ENCODE results near the gene RAF1. TPM values are rescaled to one million over a fixed set of nuclear protein-coding genes. Genes with fewer than 3 reads are reported as not detected.

RAF1 gene
- total and polyA plus RNA-seq, 7 experiments from 2014 or later = 50.2 to 129 (median 114) TPM

DNA sequence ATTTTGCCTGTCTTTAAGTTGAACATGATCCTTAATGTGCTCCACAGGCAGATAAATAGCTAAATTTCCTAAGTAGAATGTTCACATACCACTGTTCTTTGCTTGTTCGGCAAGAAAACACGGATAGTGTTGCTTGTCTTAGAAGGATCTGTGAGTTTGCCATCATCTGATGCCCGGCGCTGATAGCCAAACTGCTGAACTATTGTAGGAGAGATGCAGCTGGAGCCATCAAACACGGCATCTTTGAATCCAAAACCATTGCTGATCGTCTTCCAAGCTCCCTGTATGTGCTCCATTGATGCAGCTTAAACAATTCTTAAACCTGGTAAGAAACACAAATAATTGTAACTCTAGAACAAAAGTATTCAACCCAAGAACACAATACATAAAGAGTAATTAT, 45.5 kb downstream of the RAF1 start:
- CTCF ChIA-PET = no interaction called here
- no peak overlapping the region for H3K4me3 Mint-ChIP-seq
- no peaks in the 10 kb centered on the region for H3K9me3 Mint-ChIP-seq
- peak overlapping the region in 2 of 9 donors; percentile 6 to 25 for H3K27ac Mint-ChIP-seq
- intact Hi-C loops (cut with micrococcal nuclease) = no loop called here
- POLR2A ChIA-PET = no interaction called here
- no peak overlapping the region for H3K4me3 ChIP-seq (ENCODE audit: low read length)
- H3K27me3 Mint-ChIP-seq = no peaks in the 10 kb centered on the region
- H3K36me3 ChIP-seq (ENCODE audit: control insufficient read depth in 2 of 3, insufficient read depth in 3 of 3, low read length in 3 of 3) = peaks cover 0 to 38% (median 6%) of the 10 kb centered on the region in 3 experiments
- H3K36me3 Mint-ChIP-seq = peaks cover 0 to 30% (median 16%) of the 10 kb centered on the region in 5 donors
- peaks cover 27 to 70% (median 60%) of the 10 kb centered on the region in 7 donors for H3K4me1 Mint-ChIP-seq
- ATAC-seq (no peak), DNase-seq (no peak)
- no peak overlapping the region for H3K27ac ChIP-seq (ENCODE audit: low read depth, low read length)
- peaks cover 0 to 7% of the 10 kb centered on the region in 2 donors for H3K4me1 ChIP-seq (ENCODE audit: control insufficient read depth in 2 of 2, insufficient read depth in 2 of 2, low read length in 2 of 2)
- H3K9me3 ChIP-seq (ENCODE audit: control insufficient read depth in 2 of 3, low read length in 3 of 3) = no peaks in the 10 kb centered on the region
- H3K27me3 ChIP-seq (ENCODE audit: control insufficient read depth in 2 of 2, insufficient read depth in 2 of 2, low read length in 2 of 2) = no peaks in the 10 kb centered on the region

DNA sequence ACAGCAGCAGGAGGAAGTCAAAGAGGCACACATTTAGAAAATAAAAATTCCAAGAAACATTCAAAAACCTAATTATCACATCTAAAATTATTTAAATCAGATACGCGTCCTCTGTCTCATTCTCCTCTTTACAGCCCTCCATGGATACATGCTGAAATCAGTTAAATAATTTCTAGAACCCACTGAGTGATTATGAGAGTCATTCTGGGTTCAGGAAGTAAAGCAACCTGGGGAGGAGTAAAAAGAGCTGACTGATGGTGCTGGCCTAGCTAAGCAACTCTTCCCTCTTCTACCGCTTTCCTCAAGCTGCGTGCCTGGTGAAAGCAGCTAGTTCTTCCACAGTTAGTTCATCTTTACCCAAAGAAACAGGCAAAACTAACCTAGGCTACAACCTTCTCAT, 48.7 kb downstream of the RAF1 start:
- intact Hi-C loops (cut with micrococcal nuclease) = no loop called here
- peaks cover 3 to 5% of the 10 kb centered on the region in 2 donors for H3K4me1 ChIP-seq (ENCODE audit: control insufficient read depth in 2 of 2, insufficient read depth in 2 of 2, low read length in 2 of 2)
- Mint-ChIP-seq H3K27me3 (no peaks in the 10 kb centered on the region), H3K9me3 (no peaks in the 10 kb centered on the region), H3K27ac (peak overlapping the region in 4 of 9 donors; percentile 13 to 71 (median 48)), H3K36me3 (peaks cover 0 to 32% (median 25%) of the 10 kb centered on the region in 5 donors), H3K4me1 (peaks cover 17 to 63% (median 52%) of the 10 kb centered on the region in 7 donors), H3K4me3 (peak overlapping the region in 1 of 10 donors; percentile 41)
- H3K9me3 ChIP-seq (ENCODE audit: control insufficient read depth in 2 of 3, low read length in 3 of 3) = no peaks in the 10 kb centered on the region
- DNase-seq = no peak
- CTCF ChIA-PET = no interaction called here
- no peak overlapping the region for H3K27ac ChIP-seq (ENCODE audit: low read depth, low read length)
- H3K36me3 ChIP-seq (ENCODE audit: control insufficient read depth in 2 of 3, insufficient read depth in 3 of 3, low read length in 3 of 3) = peaks cover 0 to 51% (median 6%) of the 10 kb centered on the region in 3 experiments
- ATAC-seq = no peak
- no peak overlapping the region for H3K4me3 ChIP-seq (ENCODE audit: low read length)
- H3K27me3 ChIP-seq (ENCODE audit: control insufficient read depth in 2 of 2, insufficient read depth in 2 of 2, low read length in 2 of 2) = no peaks in the 10 kb centered on the region
- POLR2A ChIA-PET = no interaction called here

DNA sequence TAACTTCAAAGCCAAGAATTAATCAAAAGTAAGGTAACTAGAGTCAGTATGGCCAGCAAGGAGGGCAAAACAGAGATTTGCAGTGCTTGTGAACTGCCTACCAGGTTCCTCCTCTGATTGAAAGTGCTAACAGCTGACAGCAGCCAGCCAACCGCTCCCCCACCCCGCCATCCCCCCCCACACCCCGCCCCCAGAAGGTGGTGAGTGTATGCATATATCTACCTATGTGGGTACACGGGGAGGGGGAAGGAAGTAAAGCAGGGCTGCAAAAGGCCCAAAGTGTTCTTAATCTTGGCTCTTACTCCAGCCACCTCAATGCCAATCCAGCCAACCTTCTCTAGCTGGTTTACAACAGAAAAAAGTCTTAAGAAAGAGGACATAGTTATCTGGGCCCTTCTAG, 50.7 kb downstream of the RAF1 start:
- DNase-seq (peak in 3 of 9 donors; percentile 9 to 18 (median 14)), ATAC-seq (no peak)
- Mint-ChIP-seq H3K4me3 (peak overlapping the region in 3 of 10 donors; percentile 37 to 45 (median 44)), H3K27me3 (no peaks in the 10 kb centered on the region), H3K4me1 (peaks cover 17 to 65% (median 51%) of the 10 kb centered on the region in 7 donors), H3K36me3 (peaks cover 6 to 34% (median 27%) of the 10 kb centered on the region in 5 donors), H3K27ac (peak overlapping the region in 8 of 9 donors; percentile 27 to 86 (median 76)), H3K9me3 (no peaks in the 10 kb centered on the region)
- Histone ChIP-seq H3K36me3 (ENCODE audit: control insufficient read depth in 2 of 3, insufficient read depth in 3 of 3, low read length in 3 of 3) (peaks cover 9 to 59% (median 10%) of the 10 kb centered on the region in 3 experiments), H3K27me3 (ENCODE audit: control insufficient read depth in 2 of 2, insufficient read depth in 2 of 2, low read length in 2 of 2) (no peaks in the 10 kb centered on the region), H3K27ac (ENCODE audit: low read depth, low read length) (peak overlapping the region; percentile 17), H3K4me1 (ENCODE audit: control insufficient read depth in 2 of 2, insufficient read depth in 2 of 2, low read length in 2 of 2) (peaks cover 3 to 5% of the 10 kb centered on the region in 2 donors), H3K4me3 (ENCODE audit: low read length) (no peak overlapping the region), H3K9me3 (ENCODE audit: control insufficient read depth in 2 of 3, low read length in 3 of 3) (no peaks in the 10 kb centered on the region)
- ChIA-PET CTCF (no interaction called here), POLR2A (interaction anchor here (1.0 kb wide), 1 partner anchor 12 kb away, joined by 7 read pairs; no protein-coding TSS in a partner anchor)
- intact Hi-C loops (cut with micrococcal nuclease) = loop anchor here in 1 of 2 donors (5.0 kb wide), 2 partner anchors 49 to 109 kb away; partner anchors contain the start of gene RAF1

DNA sequence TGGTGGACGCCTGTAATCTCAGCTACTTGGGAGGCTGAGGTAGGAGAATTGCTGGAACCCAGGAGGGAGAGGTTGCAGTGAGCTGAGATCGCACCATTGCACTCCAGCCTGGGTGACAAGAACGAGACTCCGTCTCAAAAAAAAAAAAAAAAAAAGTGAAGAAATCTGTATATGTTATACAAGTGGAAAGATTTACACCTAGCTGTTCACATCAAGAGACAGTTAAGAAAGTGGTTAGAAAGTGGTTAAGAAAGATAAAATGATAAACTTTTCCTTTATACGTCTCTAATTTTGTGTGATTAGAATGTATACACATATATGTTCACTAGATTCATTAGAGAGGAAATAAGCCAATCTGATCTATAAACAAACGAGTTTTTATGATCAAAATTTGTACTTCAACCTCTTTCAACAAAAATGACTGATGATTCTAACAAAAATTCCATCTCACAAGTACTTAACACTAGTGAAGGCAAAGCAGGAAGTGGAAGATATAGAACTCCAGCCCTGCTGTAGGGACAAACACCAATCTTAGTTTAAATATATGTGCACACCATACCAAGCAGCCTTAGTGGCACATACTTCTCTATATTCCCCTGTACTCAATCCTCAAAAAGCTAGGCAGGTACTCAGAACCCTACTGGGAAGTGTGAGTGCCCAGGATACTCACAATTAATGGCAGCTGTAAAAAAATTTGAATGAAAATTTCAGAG, 51.2 kb downstream of the RAF1 start:
- H3K4me1 ChIP-seq (ENCODE audit: control insufficient read depth in 2 of 2, insufficient read depth in 2 of 2, low read length in 2 of 2) = peaks cover 3 to 5% of the 10 kb centered on the region in 2 donors
- H3K9me3 ChIP-seq (ENCODE audit: control insufficient read depth in 2 of 3, low read length in 3 of 3) = no peaks in the 10 kb centered on the region
- ATAC-seq (no peak), DNase-seq (no peak)
- H3K4me3 ChIP-seq (ENCODE audit: low read length) = no peak overlapping the region
- POLR2A ChIA-PET = interaction anchor here (0.7 to 1.0 kb wide), 2 partner anchors 13 to 92 kb away, joined by 5 to 7 read pairs; no protein-coding TSS in a partner anchor
- H3K36me3 ChIP-seq (ENCODE audit: control insufficient read depth in 2 of 3, insufficient read depth in 3 of 3, low read length in 3 of 3) = peaks cover 8 to 55% (median 11%) of the 10 kb centered on the region in 3 experiments
- Mint-ChIP-seq H3K27ac (peak overlapping the region in 8 of 9 donors; percentile 13 to 85 (median 60)), H3K9me3 (no peaks in the 10 kb centered on the region), H3K36me3 (peaks cover 6 to 35% (median 27%) of the 10 kb centered on the region in 5 donors), H3K4me3 (peak overlapping the region in 3 of 10 donors; percentile 0 to 53 (median 3)), H3K27me3 (no peaks in the 10 kb centered on the region), H3K4me1 (peaks cover 17 to 61% (median 47%) of the 10 kb centered on the region in 7 donors)
- intact Hi-C loops (cut with micrococcal nuclease) = loop anchor here in 1 of 2 donors (5.0 kb wide), 2 partner anchors 50 to 110 kb away; partner anchors contain the start of gene RAF1
- CTCF ChIA-PET = no interaction called here
- no peaks in the 10 kb centered on the region for H3K27me3 ChIP-seq (ENCODE audit: control insufficient read depth in 2 of 2, insufficient read depth in 2 of 2, low read length in 2 of 2)
- H3K27ac ChIP-seq (ENCODE audit: low read depth, low read length) = no peak overlapping the region

DNA sequence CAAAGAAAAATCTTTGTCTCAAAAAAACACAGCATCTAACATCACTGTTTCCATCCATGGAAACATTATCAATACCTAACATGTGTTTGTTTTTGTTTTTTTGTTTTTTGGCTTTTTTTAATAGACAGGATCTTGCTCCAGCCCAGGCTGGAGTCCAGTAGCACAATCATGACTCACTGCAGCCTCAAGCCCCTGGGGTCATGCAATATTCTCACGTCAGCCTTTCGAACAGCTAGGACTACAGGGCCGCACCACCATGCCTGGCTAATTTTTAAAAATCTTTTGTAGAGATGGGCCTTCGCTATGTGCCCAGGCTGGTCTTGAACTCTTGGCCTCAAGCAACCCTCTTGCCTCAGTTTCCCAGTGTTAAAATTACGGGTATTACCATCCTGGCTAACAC, 52.8 kb downstream of the RAF1 start:
- Mint-ChIP-seq H3K9me3 (no peaks in the 10 kb centered on the region), H3K36me3 (peaks cover 6 to 36% (median 24%) of the 10 kb centered on the region in 5 donors)
- peaks cover 10 to 53% (median 11%) of the 10 kb centered on the region in 3 experiments for H3K36me3 ChIP-seq (ENCODE audit: control insufficient read depth in 2 of 3, insufficient read depth in 3 of 3, low read length in 3 of 3)

DNA sequence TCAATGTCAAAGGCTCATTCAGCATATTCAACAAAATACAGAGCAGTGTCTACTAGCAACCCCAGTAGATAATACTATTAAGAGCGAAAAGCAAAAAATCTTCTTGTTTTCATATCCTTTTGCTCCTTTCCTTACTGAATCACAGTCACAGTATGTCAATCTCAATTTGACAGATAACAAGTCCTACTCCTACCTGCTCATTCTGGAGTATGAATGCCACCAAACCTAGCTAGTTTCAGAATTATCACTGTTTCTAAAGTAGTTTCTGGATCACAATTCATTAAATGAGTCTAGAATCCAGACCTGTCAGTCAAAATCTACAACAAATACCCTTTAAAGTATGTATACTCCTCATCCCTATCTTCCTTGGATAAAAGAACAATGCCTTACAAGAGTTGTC, 55.5 kb downstream of the RAF1 start:
- Mint-ChIP-seq H3K27ac (peak overlapping the region in 2 of 9 donors; percentile 28 to 42), H3K9me3 (no peaks in the 10 kb centered on the region), H3K27me3 (no peaks in the 10 kb centered on the region), H3K4me3 (no peak overlapping the region), H3K36me3 (peaks cover 6 to 41% (median 24%) of the 10 kb centered on the region in 5 donors), H3K4me1 (peaks cover 12 to 37% (median 20%) of the 10 kb centered on the region in 7 donors)
- DNase-seq = no peak
- ChIA-PET CTCF (no interaction called here), POLR2A (no interaction called here)
- Histone ChIP-seq H3K36me3 (ENCODE audit: control insufficient read depth in 2 of 3, insufficient read depth in 3 of 3, low read length in 3 of 3) (peaks cover 24 to 58% (median 24%) of the 10 kb centered on the region in 3 experiments), H3K9me3 (ENCODE audit: control insufficient read depth in 2 of 3, low read length in 3 of 3) (no peaks in the 10 kb centered on the region), H3K27me3 (ENCODE audit: control insufficient read depth in 2 of 2, insufficient read depth in 2 of 2, low read length in 2 of 2) (no peaks in the 10 kb centered on the region), H3K27ac (ENCODE audit: low read depth, low read length) (no peak overlapping the region), H3K4me3 (ENCODE audit: low read length) (no peak overlapping the region), H3K4me1 (ENCODE audit: control insufficient read depth in 2 of 2, insufficient read depth in 2 of 2, low read length in 2 of 2) (peaks cover 3 to 10% of the 10 kb centered on the region in 2 donors)
- ATAC-seq = no peak
- intact Hi-C loops (cut with micrococcal nuclease) = no loop called here

More for the DNA sequence above, 52.8 kb downstream of the RAF1 start:
- DNase-seq (no peak), ATAC-seq (no peak)
- Histone ChIP-seq H3K4me1 (ENCODE audit: control insufficient read depth in 2 of 2, insufficient read depth in 2 of 2, low read length in 2 of 2) (peaks cover 3 to 10% of the 10 kb centered on the region in 2 donors), H3K9me3 (ENCODE audit: control insufficient read depth in 2 of 3, low read length in 3 of 3) (no peaks in the 10 kb centered on the region), H3K27ac (ENCODE audit: low read depth, low read length) (no peak overlapping the region), H3K4me3 (ENCODE audit: low read length) (no peak overlapping the region), H3K27me3 (ENCODE audit: control insufficient read depth in 2 of 2, insufficient read depth in 2 of 2, low read length in 2 of 2) (no peaks in the 10 kb centered on the region)
- Mint-ChIP-seq H3K27me3 (no peaks in the 10 kb centered on the region), H3K4me1 (peaks cover 24 to 62% (median 46%) of the 10 kb centered on the region in 7 donors), H3K27ac (peak overlapping the region in 1 of 9 donors; percentile 9), H3K4me3 (no peak overlapping the region)
- intact Hi-C loops (cut with micrococcal nuclease) = loop anchor here in 1 of 2 donors (5.0 kb wide), 2 partner anchors 51 to 111 kb away; partner anchors contain the start of gene RAF1
- ChIA-PET CTCF (no interaction called here), POLR2A (interaction anchor here (0.6 kb wide), 1 partner anchor 48 kb away, joined by 3 read pairs; no protein-coding TSS in a partner anchor)

Measured in naive thymus-derived CD4-positive, alpha-beta T cell (primary cell).